ENCODE measurements around the gene STAG3. TPM values are rescaled to one million over a fixed set of nuclear protein-coding genes. Genes with fewer than 3 reads are reported as not detected.

STAG3 gene
- total and polyA plus RNA-seq, 2 donors (not counting 1 experiment from before 2014, with no cell fraction given) = 24.8 to 33.4 TPM

DNA sequence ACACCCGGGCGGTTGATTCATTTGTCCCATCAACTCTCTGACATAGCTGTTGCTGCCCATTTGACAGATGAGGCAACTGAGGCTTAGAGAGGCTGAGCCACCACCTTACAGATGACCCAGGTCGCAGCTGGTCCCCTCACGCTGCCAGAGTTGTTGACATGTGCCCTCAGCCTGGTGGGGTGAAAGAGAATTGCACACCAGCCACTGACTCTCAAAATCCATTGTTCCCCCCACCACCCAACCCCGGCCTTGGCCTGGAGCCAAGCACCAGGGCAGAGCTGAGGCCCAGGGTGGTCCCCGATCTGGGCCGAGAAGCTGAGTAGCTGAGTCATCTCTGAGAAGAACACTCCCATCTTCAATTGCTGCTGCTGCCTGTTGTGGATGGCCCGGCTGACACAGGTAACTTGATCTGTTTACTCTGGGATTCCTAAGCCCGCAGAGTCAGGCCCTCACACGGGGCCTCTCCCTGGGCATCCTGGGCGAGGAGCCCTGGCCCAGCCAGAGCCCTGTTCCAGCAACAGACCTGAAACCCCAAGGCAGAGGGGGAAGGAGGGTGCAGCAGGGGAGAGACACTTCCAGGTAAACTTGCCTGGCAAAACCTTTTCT lies 69.5 kb downstream of the STAG3 start:
- Histone ChIP-seq H3K27ac (ENCODE audit: low read length in 2 of 2) (no peak overlapping the region), H4K20me1 (ENCODE audit: control insufficient read depth, insufficient read depth, low read length, poor library complexity, severe bottlenecking) (no peaks in the 10 kb centered on the region), H3K9me3 (ENCODE audit: control extremely low read depth in 1 of 3, control insufficient read depth in 2 of 3, insufficient read depth in 1 of 3, low read length in 2 of 3) (no peaks in the 10 kb centered on the region), H3K27me3 (replicated peaks in 1 of 4; ENCODE audit: control extremely low read depth in 1 of 4, control insufficient read depth in 3 of 4, insufficient read depth in 4 of 4, low read length in 3 of 4) (no peaks in the 10 kb centered on the region), H3K36me3 (replicated peaks in 1 of 2; ENCODE audit: control extremely low read depth in 1 of 2, control insufficient read depth in 1 of 2, extremely low read depth in 1 of 2, insufficient read depth in 2 of 2, low read length in 1 of 2) (no peaks in the 10 kb centered on the region), H3K4me3 (ENCODE audit: control extremely low read depth in 1 of 5, extremely low read depth in 1 of 5, insufficient read depth in 1 of 5, low read depth in 2 of 5, low read length in 4 of 5) (no peak overlapping the region), H3K4me1 (ENCODE audit: control insufficient read depth in 2 of 2, insufficient read depth in 2 of 2, low read length in 2 of 2) (no peaks in the 10 kb centered on the region), H3K79me2 (ENCODE audit: control insufficient read depth, insufficient read depth, low read length) (peaks cover 2% of the 10 kb centered on the region), H3K4me2 (replicated peaks; ENCODE audit: low read depth, low read length, poor library complexity, severe bottlenecking) (no peak overlapping the region), H2AFZ (ENCODE audit: insufficient read depth, low read depth, low read length, poor library complexity, severe bottlenecking) (no peak overlapping the region), H3K9ac (ENCODE audit: low read length) (no peak overlapping the region)
- TF ChIP-seq, protein P1, sequence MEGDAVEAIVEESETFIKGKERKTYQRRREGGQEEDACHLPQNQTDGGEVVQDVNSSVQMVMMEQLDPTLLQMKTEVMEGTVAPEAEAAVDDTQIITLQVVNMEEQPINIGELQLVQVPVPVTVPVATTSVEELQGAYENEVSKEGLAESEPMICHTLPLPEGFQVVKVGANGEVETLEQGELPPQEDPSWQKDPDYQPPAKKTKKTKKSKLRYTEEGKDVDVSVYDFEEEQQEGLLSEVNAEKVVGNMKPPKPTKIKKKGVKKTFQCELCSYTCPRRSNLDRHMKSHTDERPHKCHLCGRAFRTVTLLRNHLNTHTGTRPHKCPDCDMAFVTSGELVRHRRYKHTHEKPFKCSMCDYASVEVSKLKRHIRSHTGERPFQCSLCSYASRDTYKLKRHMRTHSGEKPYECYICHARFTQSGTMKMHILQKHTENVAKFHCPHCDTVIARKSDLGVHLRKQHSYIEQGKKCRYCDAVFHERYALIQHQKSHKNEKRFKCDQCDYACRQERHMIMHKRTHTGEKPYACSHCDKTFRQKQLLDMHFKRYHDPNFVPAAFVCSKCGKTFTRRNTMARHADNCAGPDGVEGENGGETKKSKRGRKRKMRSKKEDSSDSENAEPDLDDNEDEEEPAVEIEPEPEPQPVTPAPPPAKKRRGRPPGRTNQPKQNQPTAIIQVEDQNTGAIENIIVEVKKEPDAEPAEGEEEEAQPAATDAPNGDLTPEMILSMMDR (IDR thresholded peaks at IDR 0.05) = no peak
- TF ChIP-seq EZH2 (IDR thresholded peaks at IDR 0.05; ENCODE audit: borderline replicate concordance, insufficient read depth, low read depth, low read length, poor library complexity, severe bottlenecking) = no peak
- intact Hi-C loops (cut with micrococcal nuclease) = no loop called here
- H3K27me3 Mint-ChIP-seq = no peaks in the 10 kb centered on the region
- no peaks in the 10 kb centered on the region for H3K9me3 Mint-ChIP-seq (ENCODE audit: insufficient read depth)
- ChIA-PET POLR2A (interaction anchor here (0.6 to 1.0 kb wide), 3 partner anchors 52 to 246 kb away, joined by 3 read pairs; partner anchors contain the start of gene GPC2), CTCF (no interaction called here)
- no peak overlapping the region for H3K4me3 Mint-ChIP-seq
- DNase-seq (no peak), ATAC-seq (ENCODE audit: low read depth) (no peak)
- H3K4me1 Mint-ChIP-seq = peaks cover 7% of the 10 kb centered on the region
- H3K27ac Mint-ChIP-seq = no peak overlapping the region
- 78% methylated on average over 9 of the region's 11 CpGs for WGBS (ENCODE audit: insufficient coverage)

DNA sequence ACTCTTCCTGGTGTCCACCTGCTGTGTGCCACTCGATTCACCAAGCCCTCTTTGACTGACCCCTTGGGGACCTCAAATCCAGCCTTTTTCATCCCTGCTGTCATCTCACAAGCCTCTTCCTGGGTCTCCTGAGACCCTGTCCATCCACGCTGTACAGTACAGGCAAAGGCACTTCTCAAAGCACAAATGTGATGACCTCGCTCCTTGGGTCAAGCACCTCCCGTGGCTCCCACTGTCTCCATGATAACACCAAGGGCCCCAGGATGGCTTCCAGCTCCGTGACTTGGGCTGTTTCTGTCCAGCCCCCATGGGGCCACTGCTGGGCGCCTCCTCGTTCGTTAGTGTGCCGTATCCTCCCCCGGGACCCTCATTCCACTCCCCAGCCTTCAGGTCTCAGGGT lies 70.8 kb downstream of the STAG3 start:
- Histone ChIP-seq H3K4me2 (replicated peaks; ENCODE audit: low read depth, low read length, poor library complexity, severe bottlenecking) (no peak overlapping the region), H2AFZ (ENCODE audit: insufficient read depth, low read depth, low read length, poor library complexity, severe bottlenecking) (no peak overlapping the region)

More for the DNA sequence above, 70.8 kb downstream of the STAG3 start:
- H3K27me3 ChIP-seq (replicated peaks in 1 of 4; ENCODE audit: control extremely low read depth in 1 of 4, control insufficient read depth in 3 of 4, insufficient read depth in 4 of 4, low read length in 3 of 4) = no peaks in the 10 kb centered on the region
- Mint-ChIP-seq H3K9me3 (ENCODE audit: insufficient read depth) (no peaks in the 10 kb centered on the region), H3K27ac (no peak overlapping the region), H3K4me3 (no peak overlapping the region), H3K4me1 (peaks cover 2% of the 10 kb centered on the region), H3K27me3 (no peaks in the 10 kb centered on the region)
- ChIA-PET CTCF (no interaction called here), POLR2A (interaction anchor here (0.6 kb wide), 1 partner anchor 15 kb away, joined by 7 read pairs; no protein-coding TSS in a partner anchor)
- no peaks in the 10 kb centered on the region for H3K4me1 ChIP-seq (ENCODE audit: control insufficient read depth in 2 of 2, insufficient read depth in 2 of 2, low read length in 2 of 2)
- H3K79me2 ChIP-seq (ENCODE audit: control insufficient read depth, insufficient read depth, low read length) = peaks cover 2% of the 10 kb centered on the region
- DNase-seq (no peak), ATAC-seq (ENCODE audit: low read depth) (no peak)
- WGBS (ENCODE audit: insufficient coverage) = 97% methylated on average over 10 of the region's 10 CpGs
- no peak overlapping the region for H3K4me3 ChIP-seq (ENCODE audit: control extremely low read depth in 1 of 5, extremely low read depth in 1 of 5, insufficient read depth in 1 of 5, low read depth in 2 of 5, low read length in 4 of 5)
- H3K9ac ChIP-seq (ENCODE audit: low read length) = no peak overlapping the region
- no peaks in the 10 kb centered on the region for H4K20me1 ChIP-seq (ENCODE audit: control insufficient read depth, insufficient read depth, low read length, poor library complexity, severe bottlenecking)
- H3K27ac ChIP-seq (ENCODE audit: low read length in 2 of 2) = no peak overlapping the region
- no peaks in the 10 kb centered on the region for H3K36me3 ChIP-seq (replicated peaks in 1 of 2; ENCODE audit: control extremely low read depth in 1 of 2, control insufficient read depth in 1 of 2, extremely low read depth in 1 of 2, insufficient read depth in 2 of 2, low read length in 1 of 2)
- H3K9me3 ChIP-seq (ENCODE audit: control extremely low read depth in 1 of 3, control insufficient read depth in 2 of 3, insufficient read depth in 1 of 3, low read length in 2 of 3) = no peaks in the 10 kb centered on the region
- intact Hi-C loops (cut with micrococcal nuclease) = no loop called here
- no peak for TF ChIP-seq EZH2 (IDR thresholded peaks at IDR 0.05; ENCODE audit: borderline replicate concordance, insufficient read depth, low read depth, low read length, poor library complexity, severe bottlenecking)
